GM12878 (cell line): Measurements from ENCODE around the gene ZNF777. TPM values are rescaled to one million over a fixed set of nuclear protein-coding genes. Genes with fewer than 3 reads are reported as not detected.

ENCODE experiments used
- ATAC-seq: fragments of 200-7000 bp; cut with Tn5 transposase; 3 replicates; pipeline ENCODE4 v1.9.1; 2020; ENCODE audit warnings: mild to moderate bottlenecking, moderate library complexity
- BruUV-seq: library from RNA; stranded (reverse); fragments of 400-500 nt; replicated peaks from 2 replicates; lab custom pipeline; 2021; lab: Mats Ljungman, UMichigan
- CTCF ChIA-PET: fragments of 300-600 bp; sonication (Branson Sonifier 250); formaldehyde crosslinking; extraction: SDS; loops from one replicate; lab custom pipeline; 2021; ENCODE audit warnings: inconsistent platforms; lab: Yijun Ruan, JAX
- POLR2A ChIA-PET: fragments of 350-600 bp; formaldehyde crosslinking; extraction: SDS; loops from one replicate; lab custom pipeline; 2021; ENCODE audit warnings: inconsistent platforms; lab: Charles Lee
- RAD21 ChIA-PET: fragments of 300-600 bp; sonication (Branson Sonifier 250); formaldehyde crosslinking; loops from one replicate; lab custom pipeline; 2023; ENCODE audit warnings: antibody characterized with exemption; ENCODE audit not compliant: unreplicated experiment; lab: Charles Lee
- SMC1A ChIA-PET: fragments of 300-600 bp; sonication (Branson Sonifier 250); formaldehyde crosslinking; loops from one replicate; lab custom pipeline; 2023; ENCODE audit not compliant: unreplicated experiment, uncharacterized antibody; lab: Charles Lee
- DNase-seq: peaks from one replicate; pipeline ENCODE4 v3.0.0-alpha.2; 2011; ENCODE audit warnings: low read depth, low spot score
- FAIRE-seq: peaks from 3 replicates; lab custom pipeline; 2011; peaks lifted over from hg19 to GRCh38; lab: Jason Lieb, UNC
- H2AFZ ChIP-seq: 2 replicates; pipeline ENCODE4 v1.6.0; 2011; ENCODE audit warnings: low read depth, low read length, control low read depth; ENCODE audit not compliant: control insufficient read depth
- H3K27ac ChIP-seq: 2 replicates; pipeline ENCODE4 v1.5.1; 2011; ENCODE audit warnings: control low read depth; ENCODE audit not compliant: control insufficient read depth, insufficient read depth
- H3K27me3 ChIP-seq, 2 experiments: replicated peaks in 1 of 2; 2 replicates each; pipeline versions ENCODE4 v1.6.0 to v1.6.1; 2011; ENCODE audit warnings: low read length in 1 of 2; ENCODE audit not compliant: control insufficient read depth in 2 of 2, insufficient read depth in 2 of 2
- H3K36me3 ChIP-seq, 2 experiments: 2 replicates each; pipeline ENCODE4 v1.5.1; 2011; ENCODE audit warnings: low read length in 1 of 2; ENCODE audit not compliant: control insufficient read depth in 2 of 2, insufficient read depth in 2 of 2
- H3K4me1 ChIP-seq: 2 replicates; pipeline ENCODE4 v1.6.1; 2011; ENCODE audit warnings: mild to moderate bottlenecking, low read length, moderate library complexity, mixed read lengths; ENCODE audit not compliant: control insufficient read depth, insufficient read depth
- H3K4me2 ChIP-seq: 2 replicates; pipeline ENCODE4 v1.6.0; 2011; ENCODE audit warnings: control low read depth; ENCODE audit not compliant: control insufficient read depth, insufficient read depth
- H3K4me3 ChIP-seq: fragments of 200-600 bp; sonication (generic); 2 replicates; pipeline ENCODE4 v1.5.1; 2016
- H3K79me2 ChIP-seq: 2 replicates; pipeline ENCODE4 v1.6.0; 2011; ENCODE audit warnings: low read length; ENCODE audit not compliant: control insufficient read depth, insufficient read depth
- H3K9ac ChIP-seq: 2 replicates; pipeline ENCODE4 v1.8.0; 2011; ENCODE audit warnings: low read length, control low read depth, mixed read lengths; ENCODE audit not compliant: control insufficient read depth, insufficient read depth
- H3K9me3 ChIP-seq: replicated peaks from 3 replicates; pipeline ENCODE4 v1.5.1; 2011; ENCODE audit warnings: mild to moderate bottlenecking, low read length; ENCODE audit not compliant: control insufficient read depth, insufficient read depth
- H4K20me1 ChIP-seq: 2 replicates; pipeline ENCODE4 v1.6.0; 2011; ENCODE audit not compliant: control insufficient read depth, insufficient read depth
- CEBPB ChIP-seq, 2 experiments: fragments of 150-350 bp in 1 of 2; IDR thresholded peaks; 2 replicates each; pipeline ENCODE4 v1.6.1; 2012 to 2014; ENCODE audit warnings: low read depth in 2 of 2, low read length in 2 of 2, borderline replicate concordance in 1 of 2, inconsistent platforms in 1 of 2
- ETV6 ChIP-seq, 2 experiments: fragments of 450-650 bp in 1 of 2; IDR thresholded peaks in 1 of 2; conservative IDR thresholded peaks in 1 of 2; 2 replicates each; pipeline ENCODE4 v1.6.1; 2014; ENCODE audit warnings: antibody characterized with exemption in 1 of 2, borderline replicate concordance in 1 of 2, low read depth in 1 of 2, mild to moderate bottlenecking in 1 of 2, moderate library complexity in 1 of 2
- FOXK2 ChIP-seq: fragments of 450-650 bp; IDR thresholded peaks from 2 replicates; pipeline ENCODE4 v1.6.1; 2017; ENCODE audit warnings: mild to moderate bottlenecking, moderate library complexity
- HDAC6 ChIP-seq: fragments of 200-600 bp; sonication (generic); IDR thresholded peaks from one replicate; pipeline ENCODE4 v1.8.0; 2017; ENCODE audit warnings: antibody characterized with exemption; ENCODE audit not compliant: unreplicated experiment
- MEF2A ChIP-seq: IDR thresholded peaks from 2 replicates; pipeline ENCODE4 v1.6.1; 2011; ENCODE audit warnings: low read depth, mild to moderate bottlenecking, low read length, moderate library complexity; ENCODE audit not compliant: insufficient read depth
- NFIC ChIP-seq: IDR thresholded peaks from 2 replicates; pipeline ENCODE4 v1.6.1; 2012; ENCODE audit warnings: low read depth, mild to moderate bottlenecking, inconsistent platforms, low read length, moderate library complexity
- NKRF ChIP-seq: fragments of 450-650 bp; conservative IDR thresholded peaks from 2 replicates; pipeline ENCODE4 v1.6.1; 2017; ENCODE audit warnings: mild to moderate bottlenecking, moderate library complexity
- RUNX3 ChIP-seq: IDR thresholded peaks from 2 replicates; pipeline ENCODE4 v1.6.1; 2012; ENCODE audit warnings: low read length, inconsistent platforms
- SP1 ChIP-seq: IDR thresholded peaks from one replicate; pipeline ENCODE4 v1.6.1; 2011; ENCODE audit warnings: low read depth, low read length
- STAT1 ChIP-seq: fragments of 450-650 bp; conservative IDR thresholded peaks from 2 replicates; pipeline ENCODE4 v1.6.1; 2014; ENCODE audit warnings: antibody characterized with exemption, mild to moderate bottlenecking
- YBX1 ChIP-seq: fragments of 450-650 bp; IDR thresholded peaks from 2 replicates; pipeline ENCODE4 v1.6.1; 2016; ENCODE audit warnings: antibody characterized with exemption
- ZNF24 ChIP-seq: fragments of 450-650 bp; IDR thresholded peaks from 2 replicates; pipeline ENCODE4 v1.6.1; 2017; ENCODE audit warnings: antibody characterized with exemption, mild to moderate bottlenecking
- ZNF687 ChIP-seq: fragments of 450-650 bp; IDR thresholded peaks from 2 replicates; pipeline ENCODE4 v1.6.1; 2017; ENCODE audit warnings: mild to moderate bottlenecking, moderate library complexity
- WGBS: methylation state at CpG from one replicate; pipeline ENCODE4 v1.1.6; 2016; ENCODE audit warnings: low lambda C conversion rate; ENCODE audit not compliant: insufficient replicate concordance, insufficient coverage; ENCODE audit errors: missing lambda C conversion rate; 5-methylcytosine and 5-hydroxymethylcytosine counted together
- in situ Hi-C: fragments of 300-500 bp; cut with MboI; formaldehyde crosslinking; loops from 9 replicates; pipeline ENCODE4 v1.14.3; 2018; ENCODE audit warnings: mixed read lengths
- intact Hi-C: fragments of 100-400 bp; cut with micrococcal nuclease; formaldehyde crosslinking; loops from one replicate; pipeline ENCODE4 v1.14.2; 2022; ENCODE audit not compliant: unreplicated experiment
- polyA plus RNA-seq, 11 experiments: library from polyadenylated mRNA; depleted of rRNA in 4 of 11; unstranded in 6 of 11; stranded (reverse) in 5 of 11; fragments of >200 nt; fragmentation: Nextera tagmentation in 4 of 11; fragmentation: Illumina TruSeq in 1 of 11; extraction: Ambion mirVana in 4 of 11; extraction: Trizol in 1 of 11; gene quantifications; 1 replicate in 1 of 11; 2 replicates in 10 of 11; pipeline versions ENCODE4 v1.2.1 to v1.2.3, GENCODE V29; 2011 to 2016; ENCODE audit warnings: inconsistent platforms in 2 of 11, missing spikeins in 2 of 11, low read depth in 1 of 11
- total RNA-seq, 4 experiments: library from RNA; depleted of rRNA in 3 of 4; stranded (reverse); fragments of >200 nt in 3 of 4; fragmentation: Illumina TruSeq in 1 of 4; extraction: Trizol in 1 of 4; gene quantifications; 2 replicates each; pipeline versions ENCODE4 v1.2.1 to v1.2.3, GENCODE V29; 2013 to 2021

The ZNF777 gene
- total and polyA plus RNA-seq, 10 of the 15 experiments (the other 5 are each of a cell fraction or from before 2014, with no cell fraction given) = 0.03 to 16.0 (median 3.7) TPM

DNA sequence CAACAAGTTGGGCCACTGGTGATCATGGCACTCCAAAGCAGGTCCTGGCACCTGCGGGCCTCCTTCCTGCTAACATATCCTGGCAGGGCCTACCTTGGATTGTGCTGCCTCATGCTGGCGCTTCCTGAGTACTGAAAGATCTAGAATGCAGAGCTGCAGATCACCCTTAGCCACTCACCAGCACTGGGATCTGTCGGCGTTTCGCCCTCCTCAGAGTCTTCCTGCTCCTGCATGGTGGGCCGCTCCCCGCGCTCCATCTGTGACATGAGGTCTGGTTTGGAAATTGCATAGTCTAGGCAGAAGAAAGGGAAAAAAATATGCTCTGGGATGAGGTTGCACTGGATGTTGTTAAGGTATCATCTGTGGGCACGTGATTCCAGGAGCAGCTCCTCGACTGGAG, 10.0 kb downstream of the ZNF777 start:
- Histone ChIP-seq H3K4me2 (no peak overlapping the region), H3K9me3 (no peaks in the 10 kb centered on the region), H3K4me3 (no peak overlapping the region), H2AFZ (no peak overlapping the region), H3K27ac (no peak overlapping the region), H3K9ac (no peak overlapping the region), H3K79me2 (no peaks in the 10 kb centered on the region), H4K20me1 (no peaks in the 10 kb centered on the region), H3K4me1 (no peaks in the 10 kb centered on the region), H3K36me3 (peaks cover 10 to 18% of the 10 kb centered on the region in 2 experiments; a peak in 3 of 4 replicates), H3K27me3 (no peaks in the 10 kb centered on the region)
- in situ Hi-C loops (no loop called here), intact Hi-C loops (no loop called here)
- FAIRE-seq (no peak), ATAC-seq (no peak), DNase-seq (no peak)
- no TSS peak for BruUV-seq
- POLR2A ChIA-PET = no interaction called here
- WGBS = 98% methylated on average over 10 of the region's 10 CpGs
- CTCF ChIA-PET = interaction anchor here (1.7 kb wide), 1 partner anchor 148 kb away, joined by 3 read pairs; no protein-coding TSS in a partner anchor
- RAD21 ChIA-PET = no interaction called here
- TF ChIP-seq SP1 (no peak), FOXK2 (no peak), NFIC (no peak), MEF2A (no peak)
- SMC1A ChIA-PET = no interaction called here

- H3K4me2 ChIP-seq = no peak overlapping the region
- no peaks in the 10 kb centered on the region for H3K4me1 ChIP-seq
- H3K9me3 ChIP-seq = no peaks in the 10 kb centered on the region
- ChIA-PET RAD21 (no interaction called here), POLR2A (no interaction called here), CTCF (no interaction called here), SMC1A (no interaction called here)
- 94% methylated on average over 6 of the region's 6 CpGs for WGBS
- no peaks in the 10 kb centered on the region for H3K79me2 ChIP-seq
- no peaks in the 10 kb centered on the region for H4K20me1 ChIP-seq
- DNase-seq = no peak
- in situ Hi-C loops = no loop called here
- FAIRE-seq = no peak
- no peaks in the 10 kb centered on the region for H3K27me3 ChIP-seq
- no peak overlapping the region for H3K4me3 ChIP-seq
- H3K27ac ChIP-seq = no peak overlapping the region
- H3K36me3 ChIP-seq = peaks cover 13 to 17% of the 10 kb centered on the region in 2 experiments; a peak in 3 of 4 replicates
- H3K9ac ChIP-seq = no peak overlapping the region
- intact Hi-C loops = no loop called here
- no peak for ATAC-seq
- no peak overlapping the region for H2AFZ ChIP-seq
- BruUV-seq = no TSS peak
- TF ChIP-seq CEBPB (IDR thresholded peaks at IDR 0.05; ENCODE audit: borderline replicate concordance in 1 of 2, low read depth in 2 of 2, low read length in 2 of 2) = no peak
- no peak for TF ChIP-seq ZNF24
- no peak for TF ChIP-seq HDAC6
- no peak for TF ChIP-seq ETV6 (conservative IDR thresholded peaks at IDR 0.05 in 1 of 2, IDR thresholded peaks at IDR 0.05 in 1 of 2; ENCODE audit: borderline replicate concordance in 1 of 2, low read depth in 1 of 2)
- no peak for TF ChIP-seq STAT1
- TF ChIP-seq NKRF = no peak
- TF ChIP-seq RUNX3 = no peak
- no peak for TF ChIP-seq YBX1
- TF ChIP-seq FOXK2 = no peak
- no peak for TF ChIP-seq ZNF687
These were observed 11.0 kb downstream of the ZNF777 start for GRCh38 chr7:149449897-149450296.
